Pulmonary artery endothelial cell (primary cell): Measurements from ENCODE around the gene PLXDC1. TPM values are rescaled to one million over a fixed set of nuclear protein-coding genes. Genes with fewer than 3 reads are reported as not detected.
"Not testable (repeated sequence)": the region's sequence is repeated elsewhere in the genome, so short reads cannot be mapped to it uniquely, and the experiment has no call there.

Experiments used
- DNase-seq: peaks from one replicate; pipeline ENCODE4 v3.0.0-alpha.2; 2011; ENCODE audit warnings: low read depth, low spot score
- total RNA-seq: library from RNA; depleted of rRNA; stranded (reverse); fragments of >200 nt; gene quantifications from 2 replicates; pipeline ENCODE4 v1.2.3, GENCODE V29; 2014

PLXDC1 gene
- total RNA-seq, 1 donor from 2014 or later = not detected

GRCh38 chr17:39181303-39181702, 29.9 kb upstream of the PLXDC1 start:
- no peak for DNase-seq

GRCh38 chr17:39178536-39178935, 27.1 kb upstream of the PLXDC1 start:
- no peak for DNase-seq

DNA sequence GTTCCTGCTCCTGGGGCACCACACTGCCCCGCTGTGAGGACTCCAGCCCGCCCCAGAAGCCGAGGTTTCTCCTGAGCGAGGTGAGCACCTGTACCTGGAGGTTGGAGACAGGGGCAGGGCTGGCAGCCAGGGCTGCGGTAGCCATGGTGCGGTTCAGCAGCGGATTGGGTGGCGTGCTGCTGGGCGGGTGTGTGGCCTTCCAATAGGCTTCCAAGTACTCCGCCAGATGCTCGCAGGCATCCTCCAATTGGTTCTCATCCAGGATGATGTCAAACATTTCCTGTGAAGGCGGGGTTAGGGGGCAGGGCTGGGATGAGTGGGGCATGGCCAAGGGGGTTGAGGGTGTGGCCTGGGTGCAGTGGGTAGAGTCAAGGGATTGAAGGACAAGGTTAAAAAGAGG, 25.8 kb upstream of the PLXDC1 start:
- DNase-seq = no peak

GRCh38 chr17:39175695-39176093, 24.3 kb upstream of the PLXDC1 start:
- no peak for DNase-seq

DNA sequence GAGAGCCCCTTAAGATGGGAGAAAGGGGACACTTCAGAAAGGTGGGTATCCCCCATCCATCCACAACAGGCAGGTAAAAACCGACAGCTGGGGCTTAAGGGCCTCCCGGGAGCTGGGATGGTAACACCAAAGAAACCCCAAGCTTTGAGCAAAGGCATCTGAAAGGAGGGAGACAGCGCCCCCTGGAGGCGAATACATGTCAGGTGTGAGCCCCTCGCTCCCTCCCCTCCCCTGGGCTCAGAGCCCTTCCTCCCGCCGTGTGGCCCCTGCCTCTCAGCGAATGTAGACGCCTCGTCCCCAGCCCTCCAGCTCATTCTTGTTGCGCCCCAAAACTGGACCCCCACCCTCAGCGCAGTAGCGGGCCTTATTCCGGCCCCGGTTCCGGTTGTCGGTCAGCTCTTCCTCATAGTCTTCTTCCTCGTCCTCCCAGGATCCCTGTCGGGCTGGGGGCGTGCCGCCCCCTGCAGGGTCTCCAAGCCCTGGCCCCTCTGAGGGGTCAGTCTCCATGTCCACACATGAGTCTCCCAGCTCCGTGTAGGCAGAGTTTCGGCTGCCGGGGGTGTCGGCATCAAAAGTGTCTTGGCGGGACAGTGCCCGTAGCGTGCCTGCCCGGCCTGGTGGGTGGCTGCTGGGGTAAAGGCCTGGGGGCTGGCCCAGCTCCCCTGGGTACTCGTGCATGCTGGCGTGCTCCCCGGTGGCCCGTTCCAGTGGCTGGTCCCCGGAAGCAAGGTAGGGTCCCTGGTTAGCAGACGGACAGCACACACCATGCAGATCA, 23.7 kb upstream of the PLXDC1 start:
- no peak for DNase-seq

- DNase-seq = no peak
These were observed 22.3 kb upstream of the PLXDC1 start for GRCh38 chr17:39173526-39174274.

DNA sequence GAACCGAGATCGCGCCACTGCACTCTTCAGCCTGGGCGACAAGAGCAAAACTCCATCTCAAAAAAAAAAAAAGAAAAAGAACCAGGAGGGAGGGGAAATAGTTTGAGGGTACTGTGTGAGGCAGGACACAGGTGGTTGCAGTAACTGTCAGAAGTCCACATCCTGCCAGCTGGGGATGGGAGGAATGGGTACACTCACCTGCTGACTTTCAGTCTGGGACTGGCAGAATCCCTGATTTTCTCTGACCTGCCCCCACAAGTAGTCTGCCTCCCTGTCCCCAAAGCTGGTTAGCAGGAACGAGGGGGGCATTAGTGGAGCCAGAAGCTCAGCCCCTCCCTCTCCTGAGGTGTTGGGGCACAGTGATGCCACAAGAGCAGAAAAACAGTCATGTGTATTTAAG, 21.6 kb upstream of the PLXDC1 start:
- DNase-seq = no peak

DNA sequence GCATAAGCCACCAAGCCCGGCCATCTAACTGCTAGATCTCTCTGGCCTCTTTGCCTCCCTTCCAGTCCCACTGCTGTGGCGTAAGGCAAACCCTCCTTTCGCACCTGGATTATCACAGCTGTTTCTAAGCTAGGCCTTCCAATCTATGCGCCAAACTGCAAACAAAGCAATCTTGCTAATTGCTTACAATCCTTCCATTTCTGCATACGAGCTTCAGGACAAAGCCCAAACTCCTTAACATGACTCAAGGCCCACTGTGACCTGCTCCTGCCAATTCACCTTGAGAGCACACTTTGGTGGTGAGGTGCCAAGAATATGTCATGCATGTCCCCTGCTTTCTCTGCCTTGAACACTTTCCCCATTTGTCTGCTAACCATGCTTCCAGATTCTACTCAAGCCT, 20.5 kb upstream of the PLXDC1 start:
- no peak for DNase-seq

- DNase-seq = no peak
These were observed 19.1 kb upstream of the PLXDC1 start for GRCh38 chr17:39170558-39170957.

GRCh38 chr17:39170109-39170508, 18.7 kb upstream of the PLXDC1 start:
- DNase-seq = no peak

DNA sequence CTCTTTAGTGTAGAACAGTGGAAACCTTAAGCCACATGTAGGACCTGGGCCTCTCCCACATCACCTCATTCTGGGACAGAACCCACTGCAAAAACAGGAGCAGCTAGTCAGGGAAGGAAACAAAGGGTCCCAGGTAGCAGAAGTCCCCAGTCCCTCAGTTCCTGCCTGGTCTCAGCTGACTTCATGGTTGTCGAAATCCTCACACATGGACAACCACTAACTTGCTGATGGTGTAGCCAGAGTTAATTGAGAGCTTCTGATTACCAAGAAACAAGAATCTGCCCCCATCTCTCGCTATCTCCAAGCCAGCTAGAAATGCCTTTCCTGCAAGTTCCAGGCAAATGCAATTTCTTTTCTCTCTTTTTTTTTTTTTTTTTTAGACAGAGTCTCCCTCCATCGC, 18.1 kb upstream of the PLXDC1 start:
- no peak for DNase-seq

- no peak for DNase-seq
These were observed 17.7 kb upstream of the PLXDC1 start for GRCh38 chr17:39169101-39169500.

DNA sequence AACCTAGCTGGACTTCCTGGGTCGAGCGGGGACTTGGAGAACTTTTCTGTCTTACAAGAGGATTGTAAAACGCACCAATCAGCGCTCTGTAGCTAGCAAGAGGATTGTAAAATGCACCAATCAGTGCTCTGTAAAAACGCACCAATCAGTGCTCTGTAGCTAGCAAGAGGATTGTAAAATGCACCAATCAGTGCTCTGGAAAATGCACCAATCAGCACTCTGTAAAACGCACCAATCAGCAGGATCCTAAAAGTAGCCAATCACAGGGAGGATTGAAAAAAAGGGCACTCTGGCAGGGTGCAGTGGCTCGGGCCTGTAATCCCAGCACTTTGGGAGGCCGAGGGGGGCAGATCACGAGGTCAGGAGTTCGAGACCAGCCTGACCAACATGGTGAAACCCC, 17.1 kb upstream of the PLXDC1 start:
- DNase-seq = not testable (repeated sequence)

GRCh38 chr17:39167476-39167875, 16.0 kb upstream of the PLXDC1 start:
- no peak for DNase-seq

DNA sequence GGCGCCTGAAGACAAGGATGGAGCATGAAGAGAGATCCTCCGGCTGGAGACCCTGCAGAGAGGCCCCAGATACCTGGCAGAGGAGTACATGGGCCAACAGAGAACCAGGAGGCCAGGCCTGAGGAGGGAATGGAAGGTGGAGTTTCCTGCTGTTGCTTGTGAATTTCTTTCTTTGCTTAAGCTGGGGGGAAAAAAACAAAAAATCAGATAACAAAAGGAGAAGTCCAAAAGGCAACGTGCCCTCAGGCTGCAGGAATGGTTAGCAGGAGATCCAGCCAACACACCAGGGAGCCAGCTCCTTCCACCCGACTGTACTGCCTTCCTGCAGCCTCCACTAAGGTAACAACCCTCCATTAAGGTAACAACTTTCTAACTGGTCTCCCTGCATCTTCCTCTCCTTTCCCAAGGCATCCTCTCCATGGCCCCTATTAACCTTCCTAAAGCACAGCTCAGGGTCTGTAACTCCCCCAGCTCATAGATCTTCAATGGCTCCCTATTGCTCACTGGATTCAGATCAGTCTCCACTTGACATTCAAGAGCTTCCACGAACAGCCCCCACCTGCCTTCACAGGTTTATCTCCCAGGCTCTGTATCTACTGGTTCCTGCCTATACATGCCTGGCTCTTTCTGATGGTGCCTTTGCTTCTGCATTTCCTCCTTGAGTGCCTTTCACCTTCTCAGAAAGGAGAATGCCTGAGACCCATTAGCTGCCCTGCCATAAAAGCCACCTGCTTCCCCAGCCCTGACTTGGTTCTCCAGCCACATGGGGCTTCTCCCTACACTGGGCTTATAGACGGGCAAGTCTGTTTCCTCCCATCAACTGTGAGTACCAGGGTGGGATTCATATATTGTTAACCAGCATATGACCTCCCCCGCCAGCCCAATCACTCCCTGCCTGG, 15.2 kb upstream of the PLXDC1 start:
- DNase-seq = no peak

- no peak for DNase-seq
These were observed 14.5 kb upstream of the PLXDC1 start, which contains the start of gene ARL5C for GRCh38 chr17:39165841-39166349. ARL5C (minus strand) TSS chr17:39166161; CDS start chr17:39165760, 401 bp downstream.

GRCh38 chr17:39165178-39165840, 13.9 kb upstream of the PLXDC1 start:
- DNase-seq = no peak

GRCh38 chr17:39164675-39165143, 13.3 kb upstream of the PLXDC1 start:
- DNase-seq = peak; percentile 78

DNA sequence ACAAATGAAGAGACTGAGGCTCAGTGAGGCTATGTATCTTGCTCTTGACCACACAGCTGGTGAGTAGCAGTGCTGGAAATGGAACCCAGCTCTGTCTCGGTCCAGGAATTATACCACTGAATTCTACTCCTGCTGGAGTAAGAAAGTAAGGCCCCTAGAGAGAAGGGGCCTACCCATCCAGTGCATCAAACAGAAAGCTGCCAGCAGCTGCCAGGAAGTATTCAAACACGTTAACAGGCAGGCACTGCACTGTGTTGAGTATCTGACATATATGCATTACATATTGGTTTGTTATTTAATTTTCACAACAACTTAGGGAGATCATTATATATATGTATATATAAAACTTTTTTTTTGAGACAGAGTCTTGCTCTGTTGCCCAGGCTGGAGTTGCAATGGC, 10.5 kb upstream of the PLXDC1 start:
- DNase-seq = no peak

- no peak for DNase-seq
These were observed 7.2 kb upstream of the PLXDC1 start for GRCh38 chr17:39158623-39159022.

GRCh38 chr17:39156491-39156890, 5.1 kb upstream of the PLXDC1 start:
- no peak for DNase-seq
